ENCODE measurements around the gene STUB1. TPM values are rescaled to one million over a fixed set of nuclear protein-coding genes. Genes with fewer than 3 reads are reported as not detected.

The STUB1 gene
- total RNA-seq, 1 experiment from 2014 or later = 102 TPM

DNA sequence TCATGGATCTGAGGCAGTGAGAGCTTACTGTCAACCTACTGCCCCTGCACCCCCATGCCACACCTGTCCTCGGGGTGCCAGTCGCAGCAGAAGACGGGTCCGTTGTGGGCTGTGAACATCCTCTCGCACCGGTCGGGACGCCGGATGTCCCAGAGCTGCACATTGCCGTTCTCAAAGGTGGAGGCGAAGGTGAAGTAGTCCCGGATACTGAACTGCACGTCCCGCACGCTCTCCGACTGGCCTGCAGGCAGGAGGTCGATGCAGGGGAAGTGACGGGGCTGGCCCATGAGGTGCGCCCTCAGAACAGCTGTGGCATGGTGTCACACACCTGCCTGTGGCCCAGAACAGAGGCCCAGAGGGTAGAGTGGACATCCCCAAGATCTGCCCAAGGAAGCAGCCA, 7.3 kb downstream of the STUB1 start:
- Mint-ChIP-seq H3K36me3 (ENCODE audit: insufficient read depth in 1 of 3, low read depth in 3 of 3) (peaks cover 4 to 30% (median 29%) of the 10 kb centered on the region in 3 experiments; a peak in 6 of 7 replicates), H3K27ac (no peak overlapping the region), H3K4me3 (peak overlapping the region in 1 of 2 experiments; percentile 20; a peak in 1 of 5 replicates), H3K9me3 (no peaks in the 10 kb centered on the region; a peak in 1 of 5 replicates), H3K27me3 (ENCODE audit: low read depth) (peaks cover 19% of the 10 kb centered on the region), H3K4me1 (peaks cover 8 to 15% of the 10 kb centered on the region in 2 experiments)
- H3K4me2 ChIP-seq (ENCODE audit: insufficient read depth, insufficient read length, low read length) = no peak overlapping the region
- TF ChIP-seq, protein P1, sequence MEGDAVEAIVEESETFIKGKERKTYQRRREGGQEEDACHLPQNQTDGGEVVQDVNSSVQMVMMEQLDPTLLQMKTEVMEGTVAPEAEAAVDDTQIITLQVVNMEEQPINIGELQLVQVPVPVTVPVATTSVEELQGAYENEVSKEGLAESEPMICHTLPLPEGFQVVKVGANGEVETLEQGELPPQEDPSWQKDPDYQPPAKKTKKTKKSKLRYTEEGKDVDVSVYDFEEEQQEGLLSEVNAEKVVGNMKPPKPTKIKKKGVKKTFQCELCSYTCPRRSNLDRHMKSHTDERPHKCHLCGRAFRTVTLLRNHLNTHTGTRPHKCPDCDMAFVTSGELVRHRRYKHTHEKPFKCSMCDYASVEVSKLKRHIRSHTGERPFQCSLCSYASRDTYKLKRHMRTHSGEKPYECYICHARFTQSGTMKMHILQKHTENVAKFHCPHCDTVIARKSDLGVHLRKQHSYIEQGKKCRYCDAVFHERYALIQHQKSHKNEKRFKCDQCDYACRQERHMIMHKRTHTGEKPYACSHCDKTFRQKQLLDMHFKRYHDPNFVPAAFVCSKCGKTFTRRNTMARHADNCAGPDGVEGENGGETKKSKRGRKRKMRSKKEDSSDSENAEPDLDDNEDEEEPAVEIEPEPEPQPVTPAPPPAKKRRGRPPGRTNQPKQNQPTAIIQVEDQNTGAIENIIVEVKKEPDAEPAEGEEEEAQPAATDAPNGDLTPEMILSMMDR (conservative IDR thresholded peaks at IDR 0.05) = no peak
- H2AK5ac ChIP-seq (ENCODE audit: insufficient read length, low read length) = no peak overlapping the region
- H2BK12ac ChIP-seq (ENCODE audit: insufficient read length, low read depth, low read length) = no peak overlapping the region
- no peak overlapping the region for H2BK5ac ChIP-seq (ENCODE audit: insufficient read length, low read length)
- H3T11ph ChIP-seq (ENCODE audit: low read length) = no peak overlapping the region
- no peak overlapping the region for H3K23ac ChIP-seq (ENCODE audit: insufficient read length, low read depth, low read length)
- H2AFZ ChIP-seq (ENCODE audit: low read length) = no peak overlapping the region
- H2BK120ac ChIP-seq (ENCODE audit: low read depth, low read length, poor library complexity, severe bottlenecking) = no peak overlapping the region
- H3K9ac ChIP-seq (ENCODE audit: extremely low read depth, insufficient read length, low read length) = no peak overlapping the region
- H3K14ac ChIP-seq (ENCODE audit: insufficient read depth, low read length) = no peak overlapping the region
- H4K8ac ChIP-seq (replicated peaks; ENCODE audit: insufficient read length, low read depth, low read length) = no peak overlapping the region
- H3K27me3 ChIP-seq (ENCODE audit: insufficient read depth, low read length) = peaks cover 8% of the 10 kb centered on the region; the same call in 1 of the 2 replicates
- H3K56ac ChIP-seq (ENCODE audit: insufficient read length, low read depth, low read length) = no peak overlapping the region
- H3K79me2 ChIP-seq (ENCODE audit: insufficient read depth, low read length) = no peaks in the 10 kb centered on the region
- peaks cover 14% of the 10 kb centered on the region for H3K23me2 ChIP-seq (ENCODE audit: insufficient read length, low read depth, low read length, poor library complexity, severe bottlenecking)
- no peak overlapping the region for H3K18ac ChIP-seq (ENCODE audit: insufficient read length, low read depth, low read length)
- no peak for DNase-seq
- H3K9me3 ChIP-seq (ENCODE audit: control insufficient read depth, low read depth, low read length) = no peaks in the 10 kb centered on the region
- no CpG with 5 or more reads among the region's 19 CpGs for WGBS (ENCODE audit: extremely low coverage, insufficient read length, low lambda C conversion rate)
- H4K20me1 ChIP-seq (ENCODE audit: control insufficient read depth, insufficient read depth, insufficient read length) = no peaks in the 10 kb centered on the region
- no peak overlapping the region for H3K27ac ChIP-seq (ENCODE audit: insufficient read length, low read depth, low read length)
- H3K4ac ChIP-seq (ENCODE audit: low read depth, low read length) = no peak overlapping the region
- no peaks in the 10 kb centered on the region for H3K4me1 ChIP-seq (ENCODE audit: insufficient read depth, low read length)
- H2BK15ac ChIP-seq (ENCODE audit: low read depth, low read length) = no peak overlapping the region
- no peaks in the 10 kb centered on the region for H3K79me1 ChIP-seq (ENCODE audit: insufficient read depth, low read depth, low read length, poor library complexity, severe bottlenecking)
- no peak overlapping the region for H4K5ac ChIP-seq (ENCODE audit: insufficient read length, low read depth, low read length)
- H2BK20ac ChIP-seq (ENCODE audit: low read depth, low read length, poor library complexity, severe bottlenecking) = no peak overlapping the region
- no peak overlapping the region for H4K91ac ChIP-seq (ENCODE audit: insufficient read length, low read depth, low read length)

Measured in H9 (cell line).